ENCODE data around the gene ABR. TPM values are rescaled to one million over a fixed set of nuclear protein-coding genes. Genes with fewer than 3 reads are reported as not detected.
A peak's percentile ranks its signal among the peaks of the same experiment; 100 is the strongest.

The ABR gene
- total RNA-seq, 2 donors from 2014 or later: 80.7 to 82.7 TPM

- no peak overlapping the region for H3K4me3 ChIP-seq
- H3K36me3 ChIP-seq: no peaks in the 10 kb centered on the region
- peak overlapping the region; percentile 54 to 72 for H3K27ac ChIP-seq
- intact Hi-C loops (cut with DNase I): no loop called here
- no peaks in the 10 kb centered on the region for H3K9me3 ChIP-seq
- no peaks in the 10 kb centered on the region for H3K27me3 ChIP-seq (replicated peaks; ENCODE audit: insufficient read depth)
- peaks cover 13% of the 10 kb centered on the region for H3K4me1 ChIP-seq (replicated peaks)
- TF ChIP-seq POLR2AphosphoS5 (IDR thresholded peaks at IDR 0.05) (peak; percentile 39), POLR2A (IDR thresholded peaks at IDR 0.05) (no peak), CTCF (IDR thresholded peaks at IDR 0.05) (no peak)
- DNase-seq (ENCODE audit: low spot score): peak; percentile 73
- 52% methylated on average over 8 of the region's 8 CpGs for WGBS
Measured at GRCh38 chr17:1082579-1082978, 97.2 kb downstream of the ABR start.

- WGBS: 62% methylated on average over 43 of the region's 43 CpGs
- DNase-seq (ENCODE audit: low spot score): no peak
- TF ChIP-seq POLR2AphosphoS5 (IDR thresholded peaks at IDR 0.05): no peak
- no peak for TF ChIP-seq POLR2A (IDR thresholded peaks at IDR 0.05)
- TF ChIP-seq CTCF (IDR thresholded peaks at IDR 0.05): no peak
- intact Hi-C loops (cut with DNase I): no loop called here
- Histone ChIP-seq H3K9me3 (no peaks in the 10 kb centered on the region), H3K27ac (no peak overlapping the region), H3K4me3 (no peak overlapping the region), H3K4me1 (replicated peaks) (peaks cover 5% of the 10 kb centered on the region), H3K36me3 (no peaks in the 10 kb centered on the region), H3K27me3 (replicated peaks; ENCODE audit: insufficient read depth) (no peaks in the 10 kb centered on the region)
Measured at GRCh38 chr17:1078831-1079561, 100.8 kb downstream of the ABR start.

- no peak for DNase-seq (ENCODE audit: low spot score)
- Histone ChIP-seq H3K27ac (no peak overlapping the region), H3K36me3 (no peaks in the 10 kb centered on the region), H3K4me3 (no peak overlapping the region), H3K4me1 (replicated peaks) (peaks cover 5% of the 10 kb centered on the region), H3K27me3 (replicated peaks; ENCODE audit: insufficient read depth) (no peaks in the 10 kb centered on the region), H3K9me3 (no peaks in the 10 kb centered on the region)
- intact Hi-C loops (cut with DNase I): no loop called here
- no peak for TF ChIP-seq POLR2AphosphoS5 (IDR thresholded peaks at IDR 0.05)
- TF ChIP-seq POLR2A (IDR thresholded peaks at IDR 0.05): no peak
- no peak for TF ChIP-seq CTCF (IDR thresholded peaks at IDR 0.05)
- WGBS: 76% methylated on average over 42 of the region's 42 CpGs
Measured at GRCh38 chr17:1077986-1078711, 101.6 kb downstream of the ABR start.

- Histone ChIP-seq H3K27ac (no peak overlapping the region), H3K27me3 (replicated peaks; ENCODE audit: insufficient read depth) (no peaks in the 10 kb centered on the region), H3K9me3 (no peaks in the 10 kb centered on the region), H3K4me1 (replicated peaks) (peaks cover 5% of the 10 kb centered on the region), H3K36me3 (no peaks in the 10 kb centered on the region), H3K4me3 (no peak overlapping the region)
- 86% methylated on average over 10 of the region's 10 CpGs for WGBS
- no peak for DNase-seq (ENCODE audit: low spot score)
- TF ChIP-seq POLR2A (IDR thresholded peaks at IDR 0.05): no peak
- TF ChIP-seq CTCF (IDR thresholded peaks at IDR 0.05): no peak
- no peak for TF ChIP-seq POLR2AphosphoS5 (IDR thresholded peaks at IDR 0.05)
- intact Hi-C loops (cut with DNase I): no loop called here
Measured at GRCh38 chr17:1077581-1077985, 102.2 kb downstream of the ABR start.

- H3K9me3 ChIP-seq: no peaks in the 10 kb centered on the region
- DNase-seq (ENCODE audit: low spot score): no peak
- H3K27me3 ChIP-seq (replicated peaks; ENCODE audit: insufficient read depth): no peaks in the 10 kb centered on the region
- TF ChIP-seq POLR2AphosphoS5 (IDR thresholded peaks at IDR 0.05): no peak
- TF ChIP-seq CTCF (IDR thresholded peaks at IDR 0.05): no peak
- no peak for TF ChIP-seq POLR2A (IDR thresholded peaks at IDR 0.05)
- peaks cover 2% of the 10 kb centered on the region for H3K4me1 ChIP-seq (replicated peaks)
- H3K27ac ChIP-seq: no peak overlapping the region
- no peaks in the 10 kb centered on the region for H3K36me3 ChIP-seq
- H3K4me3 ChIP-seq: no peak overlapping the region
- WGBS: 85% methylated on average over 6 of the region's 6 CpGs
- intact Hi-C loops (cut with DNase I): no loop called here
Measured at GRCh38 chr17:1076982-1077302, 102.8 kb downstream of the ABR start.

Data from prostate gland (tissue), 2 donors.